ENCODE measurements around the gene FHOD1. TPM values are rescaled to one million over a fixed set of nuclear protein-coding genes. Genes with fewer than 3 reads are reported as not detected.

Gene FHOD1
- polyA plus RNA-seq, 1 donor = 44.5 TPM

Other genes starting within 250 kb of the FHOD1 start
- gene CBFB, start 218.3 kb downstream of the FHOD1 start, polyA plus RNA-seq (ENCODE audit: insufficient read length) = 83.8 TPM
- gene PHAF1, start 137.5 kb downstream of the FHOD1 start, polyA plus RNA-seq (ENCODE audit: insufficient read length) = 29.3 TPM
- gene B3GNT9, start 96.5 kb downstream of the FHOD1 start, polyA plus RNA-seq (ENCODE audit: insufficient read length) = 6.8 TPM
- gene TRADD, start 87.6 kb downstream of the FHOD1 start, polyA plus RNA-seq (ENCODE audit: insufficient read length) = 3.2 TPM
- gene FBXL8, start 87.5 kb downstream of the FHOD1 start, polyA plus RNA-seq (ENCODE audit: insufficient read length) = 2.0 TPM
- 1.5 TPM for gene HSF4, start 82.7 kb downstream of the FHOD1 start, polyA plus RNA-seq (ENCODE audit: insufficient read length)
- gene NOL3, start 76.9 kb downstream of the FHOD1 start, polyA plus RNA-seq (ENCODE audit: insufficient read length) = 6.4 TPM
- gene MATCAP1, start 63.5 kb downstream of the FHOD1 start, polyA plus RNA-seq (ENCODE audit: insufficient read length) = 51.5 TPM
- gene EXOC3L1, start 57.3 kb downstream of the FHOD1 start, polyA plus RNA-seq (ENCODE audit: insufficient read length) = 4.6 TPM
- gene E2F4, start 55.3 kb downstream of the FHOD1 start, polyA plus RNA-seq (ENCODE audit: insufficient read length) = 55.6 TPM
- gene ELMO3, start 48.4 kb downstream of the FHOD1 start, polyA plus RNA-seq (ENCODE audit: insufficient read length) = 4.7 TPM
- gene TMEM208, start 20.4 kb downstream of the FHOD1 start, polyA plus RNA-seq (ENCODE audit: insufficient read length) = 35.2 TPM
- gene SLC9A5, start 1.5 kb upstream of the FHOD1 start, polyA plus RNA-seq (ENCODE audit: insufficient read length) = 4.9 TPM
- gene PLEKHG4, start 32.1 kb upstream of the FHOD1 start, polyA plus RNA-seq (ENCODE audit: insufficient read length) = 14.2 TPM
- gene KCTD19, start 79.3 kb upstream of the FHOD1 start, polyA plus RNA-seq (ENCODE audit: insufficient read length) = 1.6 TPM
- 8.7 TPM for gene LRRC36, start 79.3 kb upstream of the FHOD1 start, polyA plus RNA-seq (ENCODE audit: insufficient read length)
- 42.7 TPM for gene TPPP3, start 146.0 kb upstream of the FHOD1 start, polyA plus RNA-seq (ENCODE audit: insufficient read length)
- 11.5 TPM for gene ZDHHC1, start 169.0 kb upstream of the FHOD1 start, polyA plus RNA-seq (ENCODE audit: insufficient read length)
- gene HSD11B2, start 183.6 kb upstream of the FHOD1 start, polyA plus RNA-seq (ENCODE audit: insufficient read length) = 40.8 TPM
- gene ATP6V0D1, start 233.7 kb upstream of the FHOD1 start, polyA plus RNA-seq (ENCODE audit: insufficient read length) = 83.5 TPM
- gene AGRP, start 236.1 kb upstream of the FHOD1 start, polyA plus RNA-seq (ENCODE audit: insufficient read length) = 0.18 TPM